ENCODE data around the gene NELFA.
"Not testable (repeated sequence)": the region's sequence is repeated elsewhere in the genome, so short reads cannot be mapped to it uniquely, and the experiment has no call there.

Gene NELFA

DNA sequence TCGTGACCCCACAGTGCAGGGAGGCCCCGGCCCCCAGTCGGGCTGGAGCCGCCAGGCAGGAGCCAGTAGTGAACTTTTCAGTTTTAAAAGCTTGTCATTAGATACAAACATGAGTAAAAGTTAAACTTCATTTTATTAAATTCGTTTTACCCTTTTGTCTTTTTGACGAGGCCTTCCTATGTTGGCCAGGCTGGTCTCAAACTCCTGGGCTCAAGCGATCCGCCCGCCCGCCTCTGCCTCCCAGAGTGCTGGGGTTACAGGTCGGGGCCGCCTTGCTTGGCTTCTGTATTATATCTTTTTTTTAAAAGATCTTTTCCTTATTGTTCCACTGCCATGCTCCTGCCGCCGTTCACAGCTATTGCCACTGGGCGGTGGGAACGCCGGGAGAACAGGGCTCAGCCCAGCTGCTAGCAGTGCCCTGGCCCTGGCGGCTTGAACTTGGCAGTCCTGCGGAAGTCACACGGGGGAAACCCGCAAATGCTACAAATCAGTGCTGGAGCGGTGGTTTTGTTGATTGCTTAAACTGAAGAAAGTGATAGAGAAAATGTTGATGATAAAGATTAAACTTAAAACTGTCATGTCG is 968 bp upstream of the NELFA start:
- H3K4me3 Mint-ChIP-seq, result peak overlapping the region; percentile 92
- no peaks in the 10 kb centered on the region for H3K27me3 Mint-ChIP-seq
- H3K4me1 Mint-ChIP-seq (ENCODE audit: low read depth), result peaks cover 31% of the 10 kb centered on the region
- peak overlapping the region; percentile 73 for H3K27ac Mint-ChIP-seq
- H3K9me3 Mint-ChIP-seq, result no peaks in the 10 kb centered on the region
- peaks cover 20% of the 10 kb centered on the region for H3K36me3 Mint-ChIP-seq (ENCODE audit: low read depth)

GRCh38 chr4:2008671-2008920 is 178 bp downstream of the NELFA start:
- H3K4me1 Mint-ChIP-seq (ENCODE audit: low read depth), result peaks cover 31% of the 10 kb centered on the region
- H3K27me3 Mint-ChIP-seq, result no peaks in the 10 kb centered on the region
- peaks cover 21% of the 10 kb centered on the region for H3K36me3 Mint-ChIP-seq (ENCODE audit: low read depth)
- peak overlapping the region; percentile 83 for H3K27ac Mint-ChIP-seq
- H3K4me3 Mint-ChIP-seq, result peak overlapping the region; percentile 92
- no peaks in the 10 kb centered on the region for H3K9me3 Mint-ChIP-seq

DNA sequence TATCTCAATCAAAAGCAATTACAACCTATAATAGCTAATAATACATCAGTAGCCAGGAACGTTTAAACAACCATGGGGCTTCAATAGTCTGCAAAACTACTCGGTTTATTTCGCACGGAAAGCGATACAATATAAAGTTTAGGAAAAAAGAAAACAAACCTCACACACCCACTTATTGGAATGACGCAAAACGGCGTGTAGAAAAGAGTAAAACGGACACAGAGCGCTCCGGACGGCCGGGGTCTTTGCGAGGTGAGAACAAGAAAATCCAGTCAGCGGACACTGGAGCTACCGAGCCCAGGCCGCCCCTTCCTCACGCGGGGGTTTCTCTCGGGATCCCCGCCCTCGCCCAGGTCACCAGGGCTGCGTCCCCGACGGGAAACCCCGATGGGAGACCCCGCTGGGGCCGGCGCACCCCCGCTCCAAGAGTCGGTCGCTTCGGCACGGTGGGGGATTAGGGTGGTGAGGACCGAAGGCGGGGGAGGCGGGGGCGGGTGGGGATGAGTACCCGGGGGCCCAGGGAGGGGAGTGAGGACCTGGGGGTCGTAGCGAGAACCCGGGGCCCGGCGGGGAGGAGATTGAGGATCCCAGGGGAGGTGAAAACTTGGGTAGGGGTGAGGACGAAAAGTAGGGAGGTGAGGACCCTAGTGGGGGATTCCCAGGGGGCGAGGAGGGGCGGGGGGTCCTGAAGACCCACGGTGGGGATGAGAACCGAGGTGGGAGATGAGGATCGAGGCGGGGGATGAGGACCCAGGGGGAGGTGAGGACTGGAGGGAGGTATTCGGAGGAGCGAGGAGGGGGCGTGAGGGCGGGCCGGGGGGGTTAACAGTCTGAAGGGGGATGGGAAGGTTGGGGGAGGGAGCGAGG is 737 bp downstream of the NELFA start:
- no peaks in the 10 kb centered on the region for H3K27me3 Mint-ChIP-seq
- H3K36me3 Mint-ChIP-seq (ENCODE audit: low read depth), result peaks cover 26% of the 10 kb centered on the region
- peaks cover 36% of the 10 kb centered on the region for H3K4me1 Mint-ChIP-seq (ENCODE audit: low read depth)
- peak overlapping the region; percentile 92 for H3K4me3 Mint-ChIP-seq
- H3K27ac Mint-ChIP-seq, result peak overlapping the region; percentile 89
- H3K9me3 Mint-ChIP-seq, result no peaks in the 10 kb centered on the region

GRCh38 chr4:2006956-2007653 is 1.7 kb downstream of the NELFA start:
- Mint-ChIP-seq H3K4me1 (ENCODE audit: low read depth) (peaks cover 46% of the 10 kb centered on the region), H3K9me3 (no peaks in the 10 kb centered on the region), H3K4me3 (peak overlapping the region; percentile 92), H3K36me3 (ENCODE audit: low read depth) (peaks cover 36% of the 10 kb centered on the region), H3K27me3 (no peaks in the 10 kb centered on the region), H3K27ac (peak overlapping the region; percentile 89)

DNA sequence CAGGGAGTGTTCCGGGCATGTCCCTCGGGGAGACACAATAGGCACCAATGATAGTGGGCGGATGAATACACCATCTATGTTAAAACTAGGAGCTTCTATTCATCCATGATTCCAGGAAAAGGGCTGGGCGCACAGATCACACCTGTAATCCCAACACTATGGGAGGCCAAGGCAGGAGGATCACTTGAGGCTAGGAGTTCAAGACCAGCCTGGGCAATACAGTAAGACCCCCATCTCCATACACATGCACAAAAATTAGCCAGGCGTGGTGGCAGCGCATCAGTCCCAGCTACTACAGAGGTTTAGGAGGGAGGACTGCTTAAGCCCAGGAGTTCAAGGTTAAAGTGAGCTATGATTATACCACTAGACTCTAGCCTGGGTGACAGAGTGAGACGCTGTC is 2.4 kb downstream of the NELFA start:
- Mint-ChIP-seq H3K27ac (no peak overlapping the region), H3K27me3 (no peaks in the 10 kb centered on the region), H3K4me3 (peak overlapping the region; percentile 92), H3K9me3 (no peaks in the 10 kb centered on the region), H3K36me3 (ENCODE audit: low read depth) (peaks cover 40% of the 10 kb centered on the region), H3K4me1 (ENCODE audit: low read depth) (peaks cover 46% of the 10 kb centered on the region)

GRCh38 chr4:2003361-2003760 is 5.4 kb downstream of the NELFA start:
- Mint-ChIP-seq H3K4me1 (ENCODE audit: low read depth) (peaks cover 59% of the 10 kb centered on the region), H3K9me3 (peaks cover 23% of the 10 kb centered on the region), H3K36me3 (ENCODE audit: low read depth) (peaks cover 70% of the 10 kb centered on the region)
- H3K4me3 Mint-ChIP-seq, H3K27me3 Mint-ChIP-seq, H3K27ac Mint-ChIP-seq: not testable (repeated sequence)

DNA sequence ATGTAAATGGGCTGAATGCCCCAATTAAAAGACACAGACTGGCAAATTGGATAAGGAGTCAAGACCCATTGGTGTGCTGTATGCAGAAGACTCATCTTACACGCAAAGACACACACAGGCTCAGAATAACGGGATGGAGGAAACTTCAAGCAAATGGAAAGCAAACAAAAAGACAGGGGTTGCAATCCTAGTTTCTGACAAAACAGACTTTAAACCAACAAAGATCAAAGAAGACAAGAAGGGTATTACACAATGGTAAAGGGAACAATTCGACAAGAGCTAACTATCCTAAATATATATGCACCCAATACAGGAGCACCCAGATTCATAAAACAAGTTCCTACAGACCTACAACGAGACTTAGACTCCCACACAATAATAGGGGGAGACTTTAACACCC is 9.5 kb downstream of the NELFA start:
- H3K27ac Mint-ChIP-seq, H3K4me3 Mint-ChIP-seq, H3K27me3 Mint-ChIP-seq: not testable (repeated sequence)
- H3K36me3 Mint-ChIP-seq (ENCODE audit: low read depth), result peaks cover 86% of the 10 kb centered on the region
- peaks cover 43% of the 10 kb centered on the region for H3K9me3 Mint-ChIP-seq
- H3K4me1 Mint-ChIP-seq (ENCODE audit: low read depth), result peaks cover 48% of the 10 kb centered on the region

DNA sequence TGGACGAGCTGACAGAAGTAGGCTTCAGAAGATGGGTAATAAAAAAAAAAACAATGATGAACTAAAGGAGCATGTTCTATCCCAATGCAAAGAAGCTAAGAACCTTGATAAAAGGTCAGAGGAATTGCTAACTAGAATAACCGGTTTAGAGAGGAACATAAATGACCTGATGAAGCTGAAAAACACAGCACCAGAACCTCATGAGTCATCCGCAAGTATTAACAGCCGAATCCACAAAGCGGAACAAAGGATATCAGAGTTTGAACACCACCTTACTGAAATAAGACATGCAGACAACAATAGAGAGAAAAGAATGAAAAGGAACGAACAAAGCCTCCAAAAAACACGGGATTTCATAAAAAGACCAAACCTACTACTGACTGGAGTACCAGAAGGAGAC is 10.5 kb downstream of the NELFA start:
- no peaks in the 10 kb centered on the region for H3K27me3 Mint-ChIP-seq
- H3K4me3 Mint-ChIP-seq, result no peak overlapping the region
- H3K36me3 Mint-ChIP-seq (ENCODE audit: low read depth), result peaks cover 82% of the 10 kb centered on the region
- H3K4me1 Mint-ChIP-seq (ENCODE audit: low read depth), result peaks cover 46% of the 10 kb centered on the region
- no peak overlapping the region for H3K27ac Mint-ChIP-seq
- H3K9me3 Mint-ChIP-seq, result peaks cover 43% of the 10 kb centered on the region

GRCh38 chr4:1997712-1998111 is 11.1 kb downstream of the NELFA start:
- H3K36me3 Mint-ChIP-seq (ENCODE audit: low read depth), result peaks cover 76% of the 10 kb centered on the region
- H3K4me1 Mint-ChIP-seq (ENCODE audit: low read depth), result peaks cover 40% of the 10 kb centered on the region
- peaks cover 43% of the 10 kb centered on the region for H3K9me3 Mint-ChIP-seq
- H3K4me3 Mint-ChIP-seq, result no peak overlapping the region
- H3K27me3 Mint-ChIP-seq, result no peaks in the 10 kb centered on the region
- H3K27ac Mint-ChIP-seq, result no peak overlapping the region

DNA sequence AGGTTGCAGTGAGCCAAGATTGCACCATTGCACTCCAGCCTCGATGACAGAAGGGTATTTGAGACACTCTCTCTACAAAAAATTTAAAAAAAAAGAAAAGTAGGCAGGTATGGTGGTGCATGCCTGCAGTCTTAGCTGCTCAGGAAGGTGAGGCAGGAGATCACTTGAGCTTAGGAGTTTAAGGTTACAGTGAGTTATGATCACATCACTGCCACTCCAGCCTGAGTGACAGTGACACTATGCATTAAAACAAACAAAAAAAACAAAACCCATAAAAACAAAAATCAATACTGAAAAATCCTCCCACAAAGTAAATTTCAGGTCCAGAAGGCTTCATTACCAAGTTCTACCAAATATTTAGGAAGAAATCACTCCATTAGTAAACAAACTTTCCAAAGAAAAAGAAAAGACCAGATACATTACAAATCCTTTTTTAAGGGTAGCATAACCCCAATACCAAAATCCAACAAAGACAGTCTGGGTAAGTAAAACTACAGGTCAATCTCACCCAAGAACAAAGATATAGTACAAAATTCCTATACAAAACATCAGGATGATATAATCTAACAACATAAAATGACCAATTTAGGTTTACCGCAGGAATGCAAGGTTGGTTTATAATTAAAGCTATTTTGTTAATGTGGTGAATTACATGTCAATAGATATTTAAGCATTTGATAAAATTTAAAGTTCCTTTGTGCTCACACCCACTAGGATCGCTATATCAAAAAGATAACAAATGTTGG is 11.7 kb downstream of the NELFA start:
- Mint-ChIP-seq H3K36me3 (ENCODE audit: low read depth) (peaks cover 70% of the 10 kb centered on the region), H3K27me3 (no peaks in the 10 kb centered on the region), H3K4me3 (no peak overlapping the region), H3K27ac (no peak overlapping the region), H3K4me1 (ENCODE audit: low read depth) (peaks cover 34% of the 10 kb centered on the region), H3K9me3 (peaks cover 43% of the 10 kb centered on the region)

DNA sequence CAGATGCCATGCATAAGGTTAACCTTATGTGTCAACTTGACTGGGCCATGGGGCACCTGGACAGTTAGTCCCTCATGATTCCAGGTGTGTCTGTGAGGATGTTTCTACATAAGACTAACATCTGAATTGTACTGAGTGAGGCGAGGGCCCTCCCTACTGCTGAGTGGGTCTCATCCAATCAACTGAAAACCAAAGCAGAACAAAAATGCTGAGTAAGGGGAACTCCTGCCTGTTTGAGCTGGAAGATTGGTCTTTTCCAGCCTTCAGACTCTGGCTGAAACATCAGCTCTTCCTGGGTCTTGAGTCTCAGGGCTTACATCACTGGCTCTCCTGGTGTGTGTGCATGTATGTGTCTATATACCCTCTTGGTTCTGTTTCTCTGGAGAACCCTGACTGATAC is 13.8 kb downstream of the NELFA start:
- H3K27ac Mint-ChIP-seq, result no peak overlapping the region
- no peak overlapping the region for H3K4me3 Mint-ChIP-seq
- H3K4me1 Mint-ChIP-seq (ENCODE audit: low read depth), result peaks cover 27% of the 10 kb centered on the region
- H3K27me3 Mint-ChIP-seq, result no peaks in the 10 kb centered on the region
- peaks cover 34% of the 10 kb centered on the region for H3K9me3 Mint-ChIP-seq
- H3K36me3 Mint-ChIP-seq (ENCODE audit: low read depth), result peaks cover 59% of the 10 kb centered on the region

- not testable (repeated sequence) for H3K27me3 Mint-ChIP-seq, H3K4me3 Mint-ChIP-seq, H3K27ac Mint-ChIP-seq
- Mint-ChIP-seq H3K4me1 (ENCODE audit: low read depth) (peaks cover 17% of the 10 kb centered on the region), H3K9me3 (peaks cover 25% of the 10 kb centered on the region), H3K36me3 (ENCODE audit: low read depth) (peaks cover 49% of the 10 kb centered on the region)
Observed at GRCh38 chr4:1993718-1994516, 14.9 kb downstream of the NELFA start.

DNA sequence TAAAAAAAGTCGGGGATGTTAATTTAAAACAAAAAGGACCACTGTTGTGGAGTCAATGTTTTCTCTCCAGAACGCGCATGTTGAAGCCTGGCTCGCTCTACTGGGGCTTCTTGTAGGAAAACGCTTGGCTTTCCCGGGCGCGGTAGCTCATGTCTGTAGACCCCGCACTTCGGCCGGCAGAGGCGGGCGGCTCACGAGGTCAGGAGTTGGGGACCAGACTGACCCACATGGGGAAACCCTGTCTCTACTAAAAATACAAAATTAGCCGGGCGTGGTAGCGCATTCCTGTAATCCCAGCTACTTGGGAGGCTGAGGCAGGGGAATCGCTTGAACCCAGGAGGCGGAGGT is 15.6 kb downstream of the NELFA start:
- Mint-ChIP-seq H3K9me3 (peaks cover 18% of the 10 kb centered on the region), H3K27ac (no peak overlapping the region), H3K4me1 (ENCODE audit: low read depth) (peaks cover 11% of the 10 kb centered on the region), H3K4me3 (no peak overlapping the region), H3K27me3 (no peaks in the 10 kb centered on the region), H3K36me3 (ENCODE audit: low read depth) (peaks cover 42% of the 10 kb centered on the region)

- Mint-ChIP-seq H3K9me3 (peaks cover 13% of the 10 kb centered on the region), H3K4me1 (ENCODE audit: low read depth) (peaks cover 7% of the 10 kb centered on the region), H3K27me3 (no peaks in the 10 kb centered on the region), H3K4me3 (no peak overlapping the region), H3K27ac (no peak overlapping the region), H3K36me3 (ENCODE audit: low read depth) (peaks cover 41% of the 10 kb centered on the region)
Observed at GRCh38 chr4:1992468-1993168, 16.2 kb downstream of the NELFA start.

Data from stimulated activated naive CD8-positive, alpha-beta T cell treated with anti-CD3 and anti-CD28 coated beads, Interleukin-15, Interleukin-2, amounts not matched to agents 100 ng/mL and 50 ng/mL, for 24 hours (primary cell).